ENCODE results near the gene SLC25A21.

GRCh38 chr14:36797634-36798033 lies 374.8 kb downstream of the SLC25A21 start:
- TF ChIP-seq SREBF2 (IDR thresholded peaks at IDR 0.05): no peak
- TF ChIP-seq CTCF (IDR thresholded peaks at IDR 0.05): no peak
- no peak for TF ChIP-seq HES2 (IDR thresholded peaks at IDR 0.05)
- TF ChIP-seq POLR2A (IDR thresholded peaks at IDR 0.05; ENCODE audit: low read length): no peak
- TF ChIP-seq SMC3 (IDR thresholded peaks at IDR 0.05): no peak
